ENCODE measurements around the gene CDKAL1.

DNA sequence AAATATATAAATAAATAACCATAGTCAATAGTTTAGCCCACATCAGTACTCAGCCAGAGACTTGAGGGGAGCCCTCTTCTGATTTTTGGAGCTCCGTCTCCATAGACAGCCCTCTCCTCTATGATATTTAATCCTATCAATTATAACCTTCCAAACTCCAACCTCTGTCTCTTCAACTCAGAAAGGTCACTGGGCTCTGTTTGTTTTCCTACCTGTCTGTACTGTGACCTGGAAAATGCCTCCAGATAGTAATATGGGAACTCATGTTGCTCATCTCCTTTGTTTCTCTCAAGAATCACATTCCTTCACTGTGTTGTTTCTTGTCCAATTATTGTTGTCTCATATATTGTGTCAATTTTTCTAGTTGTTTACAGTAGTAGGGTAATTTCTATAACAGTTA is 409.7 kb downstream of the CDKAL1 start:
- TF ChIP-seq, protein P1, sequence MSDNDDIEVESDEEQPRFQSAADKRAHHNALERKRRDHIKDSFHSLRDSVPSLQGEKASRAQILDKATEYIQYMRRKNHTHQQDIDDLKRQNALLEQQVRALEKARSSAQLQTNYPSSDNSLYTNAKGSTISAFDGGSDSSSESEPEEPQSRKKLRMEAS (IDR thresholded peaks at IDR 0.05): no peak
- TF ChIP-seq, protein P2, sequence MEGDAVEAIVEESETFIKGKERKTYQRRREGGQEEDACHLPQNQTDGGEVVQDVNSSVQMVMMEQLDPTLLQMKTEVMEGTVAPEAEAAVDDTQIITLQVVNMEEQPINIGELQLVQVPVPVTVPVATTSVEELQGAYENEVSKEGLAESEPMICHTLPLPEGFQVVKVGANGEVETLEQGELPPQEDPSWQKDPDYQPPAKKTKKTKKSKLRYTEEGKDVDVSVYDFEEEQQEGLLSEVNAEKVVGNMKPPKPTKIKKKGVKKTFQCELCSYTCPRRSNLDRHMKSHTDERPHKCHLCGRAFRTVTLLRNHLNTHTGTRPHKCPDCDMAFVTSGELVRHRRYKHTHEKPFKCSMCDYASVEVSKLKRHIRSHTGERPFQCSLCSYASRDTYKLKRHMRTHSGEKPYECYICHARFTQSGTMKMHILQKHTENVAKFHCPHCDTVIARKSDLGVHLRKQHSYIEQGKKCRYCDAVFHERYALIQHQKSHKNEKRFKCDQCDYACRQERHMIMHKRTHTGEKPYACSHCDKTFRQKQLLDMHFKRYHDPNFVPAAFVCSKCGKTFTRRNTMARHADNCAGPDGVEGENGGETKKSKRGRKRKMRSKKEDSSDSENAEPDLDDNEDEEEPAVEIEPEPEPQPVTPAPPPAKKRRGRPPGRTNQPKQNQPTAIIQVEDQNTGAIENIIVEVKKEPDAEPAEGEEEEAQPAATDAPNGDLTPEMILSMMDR (IDR thresholded peaks at IDR 0.05; ENCODE audit: low read depth, low read length, missing input control): no peak

All from liver (tissue), 2 donors.